PC-3 (cell line): ENCODE results near the gene GDF11.

ENCODE experiments used
- EZH2 ChIP-seq: fragments of 300-600 bp; sonication (generic); IDR thresholded peaks from one replicate; pipeline ENCODE4 v1.6.1; 2017; ENCODE audit warnings: antibody characterized with exemption, mild to moderate bottlenecking, low read length; ENCODE audit not compliant: unreplicated experiment
- EZH2phosphoT487 ChIP-seq: fragments of 300-600 bp; sonication (generic); IDR thresholded peaks from 2 replicates; pipeline ENCODE4 v1.6.1; 2018; ENCODE audit warnings: mild to moderate bottlenecking, antibody characterized with exemption, low read length, borderline replicate concordance
- TF ChIP-seq, protein P1 (sequence below): fragments of 300-600 bp; sonication (generic); conservative IDR thresholded peaks from 2 replicates; pipeline ENCODE4 v1.5.1; 2017; ENCODE audit warnings: antibody characterized with exemption, low read depth, mild to moderate bottlenecking, low read length

- TF ChIP-seq EZH2 (no peak), EZH2phosphoT487 (no peak)
- TF ChIP-seq, protein P1, sequence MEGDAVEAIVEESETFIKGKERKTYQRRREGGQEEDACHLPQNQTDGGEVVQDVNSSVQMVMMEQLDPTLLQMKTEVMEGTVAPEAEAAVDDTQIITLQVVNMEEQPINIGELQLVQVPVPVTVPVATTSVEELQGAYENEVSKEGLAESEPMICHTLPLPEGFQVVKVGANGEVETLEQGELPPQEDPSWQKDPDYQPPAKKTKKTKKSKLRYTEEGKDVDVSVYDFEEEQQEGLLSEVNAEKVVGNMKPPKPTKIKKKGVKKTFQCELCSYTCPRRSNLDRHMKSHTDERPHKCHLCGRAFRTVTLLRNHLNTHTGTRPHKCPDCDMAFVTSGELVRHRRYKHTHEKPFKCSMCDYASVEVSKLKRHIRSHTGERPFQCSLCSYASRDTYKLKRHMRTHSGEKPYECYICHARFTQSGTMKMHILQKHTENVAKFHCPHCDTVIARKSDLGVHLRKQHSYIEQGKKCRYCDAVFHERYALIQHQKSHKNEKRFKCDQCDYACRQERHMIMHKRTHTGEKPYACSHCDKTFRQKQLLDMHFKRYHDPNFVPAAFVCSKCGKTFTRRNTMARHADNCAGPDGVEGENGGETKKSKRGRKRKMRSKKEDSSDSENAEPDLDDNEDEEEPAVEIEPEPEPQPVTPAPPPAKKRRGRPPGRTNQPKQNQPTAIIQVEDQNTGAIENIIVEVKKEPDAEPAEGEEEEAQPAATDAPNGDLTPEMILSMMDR = peak; percentile 83
Observed at GRCh38 chr12:55720894-55721444, 22.0 kb upstream of the GDF11 start.
